Lower lobe of right lung (tissue), 2 donors: ENCODE data around the gene PAX3. TPM values are rescaled to one million over a fixed set of nuclear protein-coding genes. Genes with fewer than 3 reads are reported as not detected.
"Not testable (repeated sequence)": the region's sequence is repeated elsewhere in the genome, so short reads cannot be mapped to it uniquely, and the experiment has no call there.

Source experiments
- ATAC-seq, 2 donors: fragments of 200-7000 bp; cut with Tn5 transposase; one replicate each; pipeline ENCODE4 v1.9.1; 2020 to 2022; ENCODE audit warnings: mild to moderate bottlenecking in 2 of 2, moderate library complexity in 2 of 2
- DNase-seq: peaks from one replicate; pipeline ENCODE4 v3.0.0-alpha.2; 2020
- H3K27ac ChIP-seq: fragments of 200-600 bp; one replicate; pipeline ENCODE4 v1.8.0; 2022
- H3K27me3 ChIP-seq: fragments of 200-600 bp; one replicate; pipeline ENCODE4 v1.8.0; 2022; ENCODE audit warnings: low read depth
- H3K36me3 ChIP-seq: fragments of 200-600 bp; one replicate; pipeline ENCODE4 v1.8.0; 2022; ENCODE audit warnings: mild to moderate bottlenecking
- H3K4me1 ChIP-seq: fragments of 200-600 bp; one replicate; pipeline ENCODE4 v1.8.0; 2022
- H3K4me3 ChIP-seq: fragments of 200-600 bp; one replicate; pipeline ENCODE4 v1.8.0; 2022; ENCODE audit warnings: mild to moderate bottlenecking
- H3K9me3 ChIP-seq: fragments of 200-600 bp; one replicate; pipeline ENCODE4 v1.8.0; 2022
- intact Hi-C: fragments of 100-400 bp; cut with DNase I; formaldehyde crosslinking; loops from one replicate; pipeline ENCODE4 v1.11.0; 2022
- total RNA-seq: library from RNA; stranded (reverse); fragmentation: NEBNext Ultra II Directional; extraction: Animal tissue kit (Norgen Biotek cat#: 25700); gene quantifications from one replicate; pipeline ENCODE4 v1.2.1, GENCODE V29; 2021
- TF ChIP-seq, protein P1 (sequence below): fragments of 200-600 bp; IDR thresholded peaks from one replicate; pipeline ENCODE4 v1.8.0; 2022; ENCODE audit warnings: antibody characterized with exemption, mild to moderate bottlenecking
- donor health status: DM: no; HTN: yes; CAD: no; lungs with severe emphysema.

PAX3 gene
- total RNA-seq, 1 donor from 2014 or later, result not detected

DNA sequence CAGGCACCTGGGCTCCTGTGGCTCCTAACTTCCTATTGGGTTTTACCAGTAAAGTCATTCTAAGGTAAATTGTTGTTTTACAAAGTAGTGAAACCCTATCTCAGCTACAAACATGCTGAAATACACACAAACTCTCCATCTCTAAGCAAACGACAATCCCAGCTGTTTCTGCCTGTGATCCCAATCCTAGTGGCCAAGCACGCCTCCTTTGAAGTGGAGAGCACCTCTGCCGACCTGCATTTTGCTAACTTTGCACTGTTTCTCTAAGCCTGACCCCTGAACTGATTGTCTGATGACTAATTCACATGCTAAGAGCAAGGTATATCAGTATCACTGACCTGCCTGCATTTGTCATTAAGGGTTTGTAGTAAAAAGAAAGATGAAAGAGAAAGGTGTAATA, 124.3 kb downstream of the PAX3 start:
- intact Hi-C loops, result no loop called here
- H3K4me3 ChIP-seq, result no peak overlapping the region
- H3K4me1 ChIP-seq, result no peaks in the 10 kb centered on the region
- H3K9me3 ChIP-seq, result no peaks in the 10 kb centered on the region
- ATAC-seq (no peak), DNase-seq (no peak)
- H3K36me3 ChIP-seq, result no peaks in the 10 kb centered on the region
- TF ChIP-seq, protein P1, sequence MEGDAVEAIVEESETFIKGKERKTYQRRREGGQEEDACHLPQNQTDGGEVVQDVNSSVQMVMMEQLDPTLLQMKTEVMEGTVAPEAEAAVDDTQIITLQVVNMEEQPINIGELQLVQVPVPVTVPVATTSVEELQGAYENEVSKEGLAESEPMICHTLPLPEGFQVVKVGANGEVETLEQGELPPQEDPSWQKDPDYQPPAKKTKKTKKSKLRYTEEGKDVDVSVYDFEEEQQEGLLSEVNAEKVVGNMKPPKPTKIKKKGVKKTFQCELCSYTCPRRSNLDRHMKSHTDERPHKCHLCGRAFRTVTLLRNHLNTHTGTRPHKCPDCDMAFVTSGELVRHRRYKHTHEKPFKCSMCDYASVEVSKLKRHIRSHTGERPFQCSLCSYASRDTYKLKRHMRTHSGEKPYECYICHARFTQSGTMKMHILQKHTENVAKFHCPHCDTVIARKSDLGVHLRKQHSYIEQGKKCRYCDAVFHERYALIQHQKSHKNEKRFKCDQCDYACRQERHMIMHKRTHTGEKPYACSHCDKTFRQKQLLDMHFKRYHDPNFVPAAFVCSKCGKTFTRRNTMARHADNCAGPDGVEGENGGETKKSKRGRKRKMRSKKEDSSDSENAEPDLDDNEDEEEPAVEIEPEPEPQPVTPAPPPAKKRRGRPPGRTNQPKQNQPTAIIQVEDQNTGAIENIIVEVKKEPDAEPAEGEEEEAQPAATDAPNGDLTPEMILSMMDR, result no peak
- no peak overlapping the region for H3K27ac ChIP-seq
- H3K27me3 ChIP-seq, result no peaks in the 10 kb centered on the region

DNA sequence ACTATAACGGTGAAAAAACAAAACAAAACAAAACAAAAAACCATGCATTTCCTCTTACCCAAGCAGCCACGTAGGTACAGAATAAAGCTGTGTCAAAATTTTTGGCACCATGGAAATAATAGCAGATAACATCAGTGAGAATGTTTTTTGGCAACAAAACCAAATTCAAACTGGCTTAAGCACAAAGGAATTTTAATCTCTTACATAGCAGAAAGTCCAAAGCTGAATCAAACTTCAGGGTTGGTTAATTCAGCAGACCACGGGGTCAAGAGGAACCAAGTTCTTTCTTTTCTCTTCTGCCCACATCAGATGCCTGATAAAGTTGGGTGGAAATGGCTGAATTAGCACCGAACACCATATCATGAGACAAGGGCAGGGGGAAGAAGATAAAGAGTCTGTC, 129.5 kb downstream of the PAX3 start:
- ATAC-seq (no peak), DNase-seq (no peak)
- no peaks in the 10 kb centered on the region for H3K4me1 ChIP-seq

DNA sequence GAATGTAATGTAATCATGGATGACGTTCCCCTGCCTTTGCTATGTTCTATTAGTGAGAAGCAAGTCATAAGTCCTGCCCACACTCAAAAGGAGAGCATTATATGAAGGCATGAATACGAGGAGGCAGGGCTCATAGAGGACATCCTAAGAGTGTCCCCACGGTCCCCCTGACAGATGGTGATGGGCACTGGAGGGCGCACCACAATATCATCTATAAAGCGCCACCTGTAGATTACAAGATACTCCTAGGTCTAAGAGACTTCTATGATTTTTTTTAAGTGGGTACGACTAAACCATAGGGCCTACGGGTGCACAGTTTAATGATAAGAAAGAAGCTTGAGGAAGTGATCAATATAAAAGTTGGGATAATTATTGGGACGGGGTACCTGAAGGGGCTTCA, 131.0 kb downstream of the PAX3 start:
- intact Hi-C loops, result no loop called here
- TF ChIP-seq, protein P1, result no peak
- H3K27ac ChIP-seq, result no peak overlapping the region
- H3K4me1 ChIP-seq, result no peaks in the 10 kb centered on the region
- H3K9me3 ChIP-seq, result no peaks in the 10 kb centered on the region
- no peaks in the 10 kb centered on the region for H3K36me3 ChIP-seq
- no peak for DNase-seq
- no peak overlapping the region for H3K4me3 ChIP-seq
- H3K27me3 ChIP-seq, result no peaks in the 10 kb centered on the region
- ATAC-seq, result no peak

More for the DNA sequence above, 129.5 kb downstream of the PAX3 start:
- no peaks in the 10 kb centered on the region for H3K27me3 ChIP-seq
- H3K27ac ChIP-seq, result no peak overlapping the region
- H3K9me3 ChIP-seq, result no peaks in the 10 kb centered on the region
- TF ChIP-seq, protein P1, result no peak
- no peaks in the 10 kb centered on the region for H3K36me3 ChIP-seq
- no peak overlapping the region for H3K4me3 ChIP-seq
- intact Hi-C loops, result no loop called here

DNA sequence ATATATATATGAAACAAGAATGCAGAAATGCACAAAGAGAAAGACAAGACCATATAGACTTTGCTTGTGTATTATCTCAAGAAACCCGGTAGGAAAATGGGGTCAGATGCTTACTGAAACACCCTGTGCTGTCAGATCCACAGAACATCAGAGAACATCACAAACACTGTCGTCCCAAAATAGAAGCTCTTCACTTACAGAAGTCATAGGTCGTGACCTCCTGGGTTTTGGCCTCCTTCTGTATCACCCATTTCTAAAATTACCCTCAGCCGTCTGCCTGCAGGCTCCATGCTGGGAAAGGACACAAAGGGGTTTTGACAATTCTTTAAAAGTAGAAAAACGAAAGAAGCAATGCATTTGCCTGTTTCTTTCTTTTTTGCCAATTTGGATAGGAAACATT, 137.9 kb downstream of the PAX3 start:
- Histone ChIP-seq H3K27ac (no peak overlapping the region), H3K36me3 (no peaks in the 10 kb centered on the region), H3K4me1 (no peaks in the 10 kb centered on the region), H3K4me3 (no peak overlapping the region), H3K27me3 (no peaks in the 10 kb centered on the region), H3K9me3 (no peaks in the 10 kb centered on the region)
- ATAC-seq, result no peak
- intact Hi-C loops, result no loop called here
- TF ChIP-seq, protein P1, result no peak
- no peak for DNase-seq

DNA sequence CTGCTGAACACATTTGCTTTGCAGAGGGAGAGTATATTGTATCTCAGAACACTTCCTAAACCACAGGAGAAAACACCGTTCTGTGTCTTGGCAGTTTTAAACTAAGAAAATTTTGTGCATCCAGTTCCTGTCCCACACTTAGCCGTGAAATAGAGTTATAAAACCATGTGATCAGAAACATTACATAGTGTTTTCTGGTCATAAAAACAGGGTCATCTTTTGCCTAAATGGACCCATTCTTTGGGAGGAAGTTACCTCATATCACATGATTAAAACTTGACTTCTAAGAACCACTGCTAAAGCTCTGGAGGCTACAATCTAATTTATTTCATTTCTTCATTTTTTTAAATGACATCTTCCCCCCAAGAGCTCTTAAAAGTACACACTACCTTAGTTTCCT, 138.7 kb downstream of the PAX3 start:
- no peak for ATAC-seq
- no peak overlapping the region for H3K4me3 ChIP-seq
- DNase-seq, result no peak
- intact Hi-C loops, result no loop called here
- no peaks in the 10 kb centered on the region for H3K4me1 ChIP-seq
- no peak overlapping the region for H3K27ac ChIP-seq
- H3K27me3 ChIP-seq, result no peaks in the 10 kb centered on the region
- TF ChIP-seq, protein P1, result no peak
- no peaks in the 10 kb centered on the region for H3K36me3 ChIP-seq
- no peaks in the 10 kb centered on the region for H3K9me3 ChIP-seq

DNA sequence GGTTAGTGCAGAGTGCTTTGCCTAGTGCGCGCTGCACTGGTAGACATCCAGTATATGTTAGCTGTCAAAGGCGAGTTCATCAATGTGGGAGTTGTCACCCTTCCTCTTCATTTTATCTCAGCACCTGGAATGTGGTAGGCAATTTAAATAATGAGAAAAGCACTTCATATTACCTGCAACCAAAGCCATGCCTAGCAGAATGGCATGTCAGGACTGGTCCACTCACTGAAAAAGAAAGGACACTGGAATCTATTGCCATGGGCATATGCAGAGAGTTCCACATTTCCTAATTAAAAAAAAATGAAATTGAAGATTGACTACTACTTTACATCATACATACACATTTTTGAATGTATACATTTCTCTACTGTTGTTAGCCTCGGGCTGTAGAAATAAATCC, 139.6 kb downstream of the PAX3 start:
- Histone ChIP-seq H3K4me3 (no peak overlapping the region), H3K27ac (no peak overlapping the region), H3K27me3 (no peaks in the 10 kb centered on the region), H3K36me3 (no peaks in the 10 kb centered on the region), H3K4me1 (no peaks in the 10 kb centered on the region), H3K9me3 (no peaks in the 10 kb centered on the region)
- DNase-seq, result no peak
- no peak for ATAC-seq
- intact Hi-C loops, result no loop called here
- TF ChIP-seq, protein P1, result no peak

DNA sequence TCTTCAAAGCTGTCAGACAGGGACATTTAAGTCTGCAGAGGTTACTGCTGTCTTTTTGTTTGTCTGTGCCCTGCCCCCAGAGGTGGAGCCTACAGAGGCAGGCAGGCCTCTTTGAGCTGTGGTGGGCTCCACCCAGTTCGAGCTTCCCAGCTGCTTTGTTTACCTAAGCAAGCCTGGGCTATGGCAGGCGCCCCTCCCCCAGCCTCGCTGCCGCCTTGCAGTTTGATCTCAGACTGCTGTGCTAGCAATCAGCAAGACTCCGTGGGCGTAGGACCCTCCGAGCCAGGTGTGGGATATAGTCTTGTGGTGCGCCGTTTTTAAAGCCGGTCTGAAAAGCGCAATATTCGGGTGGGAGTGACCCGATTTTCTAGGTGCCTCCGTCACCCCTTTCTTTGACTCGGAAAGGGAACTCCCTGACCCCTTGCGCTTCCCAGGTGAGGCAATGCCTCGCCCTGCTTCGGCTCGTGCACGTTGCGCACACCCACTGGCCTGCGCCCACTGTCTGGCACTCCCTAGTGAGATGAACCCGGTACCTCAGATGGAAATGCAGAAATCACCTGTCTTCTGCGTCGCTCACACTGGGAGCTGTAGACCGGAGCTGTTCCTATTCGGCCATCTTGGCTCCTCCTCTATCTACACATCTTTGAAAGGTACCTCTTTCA, 143.7 kb downstream of the PAX3 start:
- intact Hi-C loops, H3K36me3 ChIP-seq, H3K4me1 ChIP-seq, H3K27ac ChIP-seq, ATAC-seq, DNase-seq, H3K9me3 ChIP-seq, H3K27me3 ChIP-seq, H3K4me3 ChIP-seq: not testable (repeated sequence)
